GM19239 (cell line): ENCODE measurements around the gene SREK1.
"Not testable (repeated sequence)": the region's sequence is repeated elsewhere in the genome, so short reads cannot be mapped to it uniquely, and the experiment has no call there.

ENCODE experiments used
- DNase-seq: peaks from one replicate; pipeline ENCODE4 v3.0.0; 2011; ENCODE audit warnings: low spot score; ENCODE audit not compliant: insufficient read length
- FAIRE-seq: peaks from 2 replicates; lab custom pipeline; 2011; peaks lifted over from hg19 to GRCh38; lab: Jason Lieb, UNC

Gene SREK1

GRCh38 chr5:66144074-66144833 is at the start of gene SREK1:
Gene SREK1, plus strand, starts transcription at chr5:66144300. Its CDS starts 77 bp downstream, at chr5:66144377.
- peak; percentile 65 for FAIRE-seq
- peak; percentile 79 for DNase-seq

GRCh38 chr5:66100851-66101250 is 43.2 kb upstream of the SREK1 start:
- FAIRE-seq, result no peak

GRCh38 chr5:66113160-66113559 is 30.9 kb upstream of the SREK1 start:
- DNase-seq, result no peak
- no peak for FAIRE-seq

More at GRCh38 chr5:66100851-66101250, 43.2 kb upstream of the SREK1 start:
- no peak for DNase-seq

GRCh38 chr5:66118304-66118703 is 25.8 kb upstream of the SREK1 start:
- no peak for FAIRE-seq

GRCh38 chr5:66122379-66123034 is 21.6 kb upstream of the SREK1 start:
- FAIRE-seq, result no peak
- no peak for DNase-seq

More at GRCh38 chr5:66118304-66118703, 25.8 kb upstream of the SREK1 start:
- DNase-seq, result no peak

- DNase-seq, result no peak
- no peak for FAIRE-seq
Measured at GRCh38 chr5:66129144-66129543, 15.0 kb upstream of the SREK1 start.

GRCh38 chr5:66130493-66130892 is 13.6 kb upstream of the SREK1 start:
- DNase-seq, result no peak
- no peak for FAIRE-seq

GRCh38 chr5:66134407-66134861 is 9.7 kb upstream of the SREK1 start:
- FAIRE-seq, result no peak
- DNase-seq, result no peak

- FAIRE-seq (no peak), DNase-seq (no peak)
Measured at GRCh38 chr5:66136053-66136452, 8.0 kb upstream of the SREK1 start.

GRCh38 chr5:66136944-66137343 is 7.2 kb upstream of the SREK1 start:
- not testable (repeated sequence) for DNase-seq, FAIRE-seq

GRCh38 chr5:66138637-66139317 is 5.3 kb upstream of the SREK1 start:
- FAIRE-seq, result no peak

GRCh38 chr5:66139318-66139712 is 4.8 kb upstream of the SREK1 start:
- FAIRE-seq (no peak), DNase-seq (no peak)

More at GRCh38 chr5:66138637-66139317, 5.3 kb upstream of the SREK1 start:
- no peak for DNase-seq

GRCh38 chr5:66142417-66142816 is 1.7 kb upstream of the SREK1 start:
- FAIRE-seq (no peak), DNase-seq (no peak)

GRCh38 chr5:66143473-66144073 is 527 bp upstream of the SREK1 start:
- FAIRE-seq, result peak; percentile 60
- DNase-seq, result no peak

GRCh38 chr5:66144834-66145390 is 812 bp downstream of the SREK1 start:
- FAIRE-seq (peak; percentile 51), DNase-seq (peak; percentile 33)

GRCh38 chr5:66145737-66146136 is 1.6 kb downstream of the SREK1 start:
- FAIRE-seq (no peak), DNase-seq (no peak)

- no peak for DNase-seq
- no peak for FAIRE-seq
Measured at GRCh38 chr5:66149950-66150349, 5.8 kb downstream of the SREK1 start.

GRCh38 chr5:66151030-66151429 is 6.9 kb downstream of the SREK1 start:
- no peak for DNase-seq
- no peak for FAIRE-seq

GRCh38 chr5:66151491-66151890 is 7.4 kb downstream of the SREK1 start:
- FAIRE-seq, result no peak
- DNase-seq, result no peak

- DNase-seq (no peak), FAIRE-seq (no peak)
Measured at GRCh38 chr5:66157046-66157445, 12.9 kb downstream of the SREK1 start.
